CD8-positive, alpha-beta memory T cell (primary cell): ENCODE data around the gene TNP2. TPM values are rescaled to one million over a fixed set of nuclear protein-coding genes. Genes with fewer than 3 reads are reported as not detected.
"Not testable (repeated sequence)": the region's sequence is repeated elsewhere in the genome, so short reads cannot be mapped to it uniquely, and the experiment has no call there.

Source experiments
- CTCF ChIA-PET: fragments of 350-600 bp; sonication (Branson Sonifier 250); formaldehyde crosslinking; loops from one replicate; lab custom pipeline; 2021; ENCODE audit warnings: antibody characterized with exemption; lab: Charles Lee
- POLR2A ChIA-PET: fragments of 350-600 bp; sonication (Branson Sonifier 250); formaldehyde crosslinking; loops from one replicate; lab custom pipeline; 2021; ENCODE audit warnings: antibody characterized with exemption; lab: Charles Lee
- DNase-seq, 5 donors: peaks; one replicate each; pipeline versions ENCODE4 v3.0.0 to v3.0.0-alpha.2; 2020 to 2022; ENCODE audit warnings: mixed read lengths in 1 of 5
- H3K27ac ChIP-seq: one replicate; pipeline ENCODE4 v1.7.0; 2013; ENCODE audit warnings: low read depth, mild to moderate bottlenecking, low read length, moderate library complexity
- H3K27me3 ChIP-seq: 2 replicates; pipeline ENCODE4 v1.7.0; 2013; ENCODE audit warnings: low read length, mild to moderate bottlenecking; ENCODE audit not compliant: insufficient read depth, poor library complexity, severe bottlenecking
- H3K36me3 ChIP-seq: 2 replicates; pipeline ENCODE4 v1.7.0; 2013; ENCODE audit warnings: mild to moderate bottlenecking, low read length, moderate library complexity; ENCODE audit not compliant: insufficient read depth
- H3K4me1 ChIP-seq: 2 replicates; pipeline ENCODE4 v1.7.0; 2013; ENCODE audit warnings: mild to moderate bottlenecking, low read length, moderate library complexity; ENCODE audit not compliant: insufficient read depth
- H3K4me3 ChIP-seq: 2 replicates; pipeline ENCODE4 v1.7.0; 2013; ENCODE audit warnings: mild to moderate bottlenecking, low read length
- H3K9me3 ChIP-seq: 2 replicates; pipeline ENCODE4 v1.7.0; 2013; ENCODE audit warnings: mild to moderate bottlenecking, low read length
- H3K27ac Mint-ChIP-seq, 8 donors: one replicate each; pipeline ENCODE4 v1.8.0; 2020 to 2021; ENCODE audit warnings: mixed read lengths in 8 of 8, mild to moderate bottlenecking in 6 of 8, inconsistent platforms in 3 of 8, moderate library complexity in 3 of 8
- H3K27me3 Mint-ChIP-seq, 2 donors: one replicate each; pipeline ENCODE4 v1.8.0; 2020 to 2021; ENCODE audit warnings: mixed read lengths in 2 of 2, mild to moderate bottlenecking in 1 of 2, moderate library complexity in 1 of 2
- H3K36me3 Mint-ChIP-seq, 3 donors: one replicate each; pipeline ENCODE4 v1.8.0; 2020 to 2021; ENCODE audit warnings: mixed read lengths in 3 of 3, inconsistent platforms in 1 of 3, mild to moderate bottlenecking in 1 of 3
- H3K4me1 Mint-ChIP-seq, 3 donors: one replicate each; pipeline ENCODE4 v1.8.0; 2020 to 2021; ENCODE audit warnings: mixed read lengths in 3 of 3, inconsistent platforms in 1 of 3, mild to moderate bottlenecking in 1 of 3
- H3K4me3 Mint-ChIP-seq, 7 donors: one replicate each; pipeline ENCODE4 v1.8.0; 2020 to 2021; ENCODE audit warnings: mixed read lengths in 7 of 7, mild to moderate bottlenecking in 6 of 7, moderate library complexity in 4 of 7, inconsistent platforms in 2 of 7
- H3K9me3 Mint-ChIP-seq, 5 donors: one replicate each; pipeline ENCODE4 v1.8.0; 2020 to 2022; ENCODE audit warnings: mixed read lengths in 5 of 5, mild to moderate bottlenecking in 3 of 5, moderate library complexity in 2 of 5, inconsistent platforms in 1 of 5
- polyA plus RNA-seq: library from polyadenylated mRNA; unstranded; fragments of 300-500 nt; fragmentation: Illumina TruSeq; gene quantifications from one replicate; pipeline ENCODE4 v1.2.3, GENCODE V29; 2021
- total RNA-seq, 2 experiments: library from RNA; stranded (reverse); gene quantifications; one replicate each; pipeline ENCODE4 v1.2.3, GENCODE V29; 2021

Gene TNP2
- total and polyA plus RNA-seq, 3 experiments from 2014 or later, result not detected

DNA sequence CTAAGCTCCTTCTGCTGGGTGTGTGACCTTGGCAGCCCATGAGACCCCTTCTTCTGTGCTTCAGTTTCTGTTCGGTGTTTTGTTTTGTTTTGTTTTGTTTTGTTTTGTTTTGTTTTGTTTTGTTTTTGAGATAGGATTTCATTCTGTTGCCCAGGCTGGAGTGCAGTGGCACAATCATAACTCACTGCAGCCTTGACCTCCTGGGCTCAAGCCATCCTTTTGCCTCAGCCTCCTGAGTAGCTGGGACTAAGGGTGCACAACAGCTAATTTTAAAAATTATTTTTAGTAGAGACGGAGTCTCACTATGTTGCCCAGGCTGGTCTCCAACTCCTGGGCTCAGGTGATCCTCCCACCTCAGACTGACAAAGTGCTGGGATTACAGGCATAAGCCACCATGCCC, 48.6 kb downstream of the TNP2 start:
- H3K9me3 ChIP-seq, H3K27me3 ChIP-seq, H3K27ac ChIP-seq, H3K4me3 Mint-ChIP-seq, DNase-seq, H3K36me3 ChIP-seq, H3K27ac Mint-ChIP-seq, H3K27me3 Mint-ChIP-seq, H3K4me3 ChIP-seq, POLR2A ChIA-PET: not testable (repeated sequence)
- H3K4me1 ChIP-seq, result peaks cover 26% of the 10 kb centered on the region
- CTCF ChIA-PET, result interaction anchor here (2.2 kb wide), 1 partner anchor 35 kb away, joined by 8 read pairs; the partner anchor contains the start of gene SOCS1
- peaks cover 3 to 12% (median 8%) of the 10 kb centered on the region in 5 donors for H3K9me3 Mint-ChIP-seq
- H3K36me3 Mint-ChIP-seq, result peaks cover 0 to 14% (median 0%) of the 10 kb centered on the region in 3 donors
- peaks cover 25 to 33% (median 31%) of the 10 kb centered on the region in 3 donors for H3K4me1 Mint-ChIP-seq

- no peaks in the 10 kb centered on the region for H3K9me3 ChIP-seq
- peaks cover 13% of the 10 kb centered on the region for H3K4me1 ChIP-seq
- no peak for DNase-seq
- Mint-ChIP-seq H3K4me1 (peaks cover 11 to 19% (median 17%) of the 10 kb centered on the region in 3 donors), H3K27ac (no peak overlapping the region), H3K27me3 (no peaks in the 10 kb centered on the region), H3K36me3 (peaks cover 0 to 14% (median 0%) of the 10 kb centered on the region in 3 donors), H3K4me3 (no peak overlapping the region), H3K9me3 (peaks cover 3 to 12% (median 8%) of the 10 kb centered on the region in 5 donors)
- H3K27me3 ChIP-seq, result no peaks in the 10 kb centered on the region
- H3K4me3 ChIP-seq, result no peak overlapping the region
- no peak overlapping the region for H3K27ac ChIP-seq
- no peaks in the 10 kb centered on the region for H3K36me3 ChIP-seq
- ChIA-PET CTCF (interaction anchor here (3.3 kb wide), 1 partner anchor 14 kb away, joined by 9 read pairs; no protein-coding TSS in a partner anchor), POLR2A (interaction anchor here (0.6 kb wide), 1 partner anchor 35 kb away, joined by 3 read pairs; no protein-coding TSS in a partner anchor)
These were observed 49.9 kb downstream of the TNP2 start for GRCh38 chr16:11219178-11219577.

DNA sequence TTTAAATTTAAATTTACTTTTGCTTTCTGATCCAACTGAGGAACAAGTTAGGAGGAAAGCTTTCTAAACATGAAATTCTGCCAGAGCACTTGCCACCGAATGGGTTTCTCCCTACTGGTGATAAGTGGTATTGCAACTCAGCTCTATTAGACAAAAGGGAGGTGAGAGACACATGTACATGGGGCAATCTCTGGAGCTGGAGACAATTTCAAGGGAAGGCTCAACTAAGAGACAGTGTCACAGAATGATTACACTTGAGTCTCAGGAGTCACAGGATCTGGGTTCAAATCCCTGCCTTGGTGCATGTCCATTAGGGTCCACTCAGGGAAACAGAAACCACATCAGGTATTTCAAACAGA, 50.5 kb downstream of the TNP2 start:
- no peaks in the 10 kb centered on the region for H3K9me3 ChIP-seq
- no peaks in the 10 kb centered on the region for H3K36me3 ChIP-seq
- no peaks in the 10 kb centered on the region for H3K27me3 ChIP-seq
- no peak overlapping the region for H3K27ac ChIP-seq
- no peak for DNase-seq
- H3K36me3 Mint-ChIP-seq, result peaks cover 0 to 14% (median 0%) of the 10 kb centered on the region in 3 donors
- no peaks in the 10 kb centered on the region for H3K27me3 Mint-ChIP-seq
- H3K9me3 Mint-ChIP-seq, result peaks cover 3 to 12% (median 8%) of the 10 kb centered on the region in 5 donors
- H3K27ac Mint-ChIP-seq, result peak overlapping the region in 1 of 8 donors; percentile 71
- no peak overlapping the region for H3K4me3 ChIP-seq
- H3K4me3 Mint-ChIP-seq, result no peak overlapping the region
- ChIA-PET POLR2A (no interaction called here), CTCF (interaction anchor here (1.2 to 3.3 kb wide), 6 partner anchors 13 to 50 kb away, joined by 3 to 9 read pairs (median 3); no protein-coding TSS in a partner anchor)
- H3K4me1 ChIP-seq, result peaks cover 7% of the 10 kb centered on the region
- peaks cover 8 to 14% (median 13%) of the 10 kb centered on the region in 3 donors for H3K4me1 Mint-ChIP-seq

Other genes starting within 250 kb of the TNP2 start
- gene SOCS1, start 13.1 kb downstream of the TNP2 start, total RNA-seq, result 100 to 1,000 TPM; 128 to 144 TPM
- 17.1 TPM for gene SOCS1, start 13.1 kb downstream of the TNP2 start, polyA plus RNA-seq
- not detected for gene PRM3, start 4.3 kb upstream of the TNP2 start, total RNA-seq
- gene PRM3, start 4.3 kb upstream of the TNP2 start, polyA plus RNA-seq, result not detected
- not detected for gene PRM2, start 7.2 kb upstream of the TNP2 start, total RNA-seq
- not detected for gene PRM2, start 7.2 kb upstream of the TNP2 start, polyA plus RNA-seq
- not detected for gene PRM1, start 12.0 kb upstream of the TNP2 start, total RNA-seq
- not detected for gene PRM1, start 12.0 kb upstream of the TNP2 start, polyA plus RNA-seq
- 10 to 100 TPM; 37.0 to 38.3 TPM for gene RMI2, start 76.1 kb upstream of the TNP2 start, total RNA-seq
- 1.1 TPM for gene RMI2, start 76.1 kb upstream of the TNP2 start, polyA plus RNA-seq